NCI-H446 treated with DMSO at 0.1 percent for 48 hours (cell line): ENCODE measurements around the gene MSI2.

Experiments
- DNase-seq: peaks from one replicate; lab custom pipeline; 2025; lab: John Stamatoyannopoulos, UW

Gene MSI2

DNA sequence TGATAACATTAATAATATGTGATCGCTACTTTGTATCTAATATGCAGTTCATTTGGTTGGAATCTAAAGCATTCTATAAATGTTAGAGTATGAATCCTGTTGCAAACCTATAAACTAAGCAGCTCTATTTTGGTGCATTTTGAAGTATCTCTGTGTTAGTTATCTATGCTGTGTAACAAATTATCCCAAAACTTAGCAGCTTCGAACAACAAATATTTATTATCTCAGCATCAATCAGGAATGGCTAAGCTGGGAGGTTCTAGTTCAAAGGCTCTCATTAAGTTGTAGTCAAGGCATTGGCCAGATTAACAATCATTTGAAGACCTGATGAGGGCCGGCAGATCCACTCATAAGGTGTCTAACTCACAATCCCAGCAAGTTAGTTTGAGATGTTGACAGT is 10.1 kb upstream of the MSI2 start:
- DNase-seq, result no peak

DNA sequence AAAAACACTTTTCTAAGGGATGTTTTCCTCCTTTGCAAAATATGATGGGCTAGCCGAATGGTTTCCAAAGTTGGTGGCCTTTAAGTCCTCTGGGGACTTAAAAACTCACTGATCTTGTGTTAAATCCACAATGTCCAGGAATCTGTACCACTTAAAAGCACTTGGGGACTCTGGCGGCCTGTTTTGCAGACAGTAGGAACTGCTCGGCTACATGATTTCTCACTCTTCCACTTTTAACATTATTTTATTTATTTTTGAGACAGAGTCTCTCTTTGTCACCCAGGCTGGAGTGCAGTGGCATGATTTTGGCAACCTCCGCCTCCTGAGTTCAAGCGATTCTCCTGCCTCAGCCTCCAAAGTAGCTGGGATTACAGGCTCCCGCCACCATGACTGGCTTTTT is 9.1 kb upstream of the MSI2 start:
- no peak for DNase-seq

DNA sequence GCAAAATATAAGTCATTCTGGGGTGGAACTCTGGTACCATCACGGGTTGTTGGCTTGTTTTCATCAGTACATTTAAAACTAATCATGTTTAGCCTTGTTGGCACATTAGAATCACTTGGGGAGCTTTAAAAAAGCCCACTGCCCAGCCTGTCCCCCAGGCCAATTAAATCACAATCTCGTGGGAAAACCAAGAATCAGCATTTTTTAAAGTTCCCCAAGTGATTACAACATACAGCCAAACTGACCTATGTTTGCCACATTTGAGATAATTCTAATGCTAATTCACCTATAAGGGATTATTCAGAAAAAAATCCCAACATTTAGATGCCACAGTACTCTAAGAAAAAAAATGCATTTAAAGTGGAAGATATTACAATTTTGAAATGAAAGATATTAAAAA is 8.4 kb upstream of the MSI2 start:
- no peak for DNase-seq

DNA sequence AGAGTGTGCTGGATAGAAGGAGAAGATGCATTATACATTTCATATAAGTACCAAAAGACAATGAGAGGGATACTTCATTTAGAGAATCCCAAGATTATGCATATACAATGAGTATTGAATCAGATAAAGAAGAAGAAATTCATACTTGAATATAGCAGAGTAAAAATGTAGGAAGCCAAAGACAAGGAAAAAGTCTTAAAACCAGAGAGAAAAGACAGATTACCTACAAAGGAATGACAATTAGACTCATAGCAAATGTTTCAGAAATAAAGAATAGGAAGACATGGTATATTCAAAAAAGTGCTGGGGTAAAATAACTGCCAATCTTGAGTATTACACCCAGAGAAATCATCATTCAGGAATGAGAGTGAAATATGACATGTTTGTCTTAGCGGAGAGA is 6.8 kb upstream of the MSI2 start:
- no peak for DNase-seq

DNA sequence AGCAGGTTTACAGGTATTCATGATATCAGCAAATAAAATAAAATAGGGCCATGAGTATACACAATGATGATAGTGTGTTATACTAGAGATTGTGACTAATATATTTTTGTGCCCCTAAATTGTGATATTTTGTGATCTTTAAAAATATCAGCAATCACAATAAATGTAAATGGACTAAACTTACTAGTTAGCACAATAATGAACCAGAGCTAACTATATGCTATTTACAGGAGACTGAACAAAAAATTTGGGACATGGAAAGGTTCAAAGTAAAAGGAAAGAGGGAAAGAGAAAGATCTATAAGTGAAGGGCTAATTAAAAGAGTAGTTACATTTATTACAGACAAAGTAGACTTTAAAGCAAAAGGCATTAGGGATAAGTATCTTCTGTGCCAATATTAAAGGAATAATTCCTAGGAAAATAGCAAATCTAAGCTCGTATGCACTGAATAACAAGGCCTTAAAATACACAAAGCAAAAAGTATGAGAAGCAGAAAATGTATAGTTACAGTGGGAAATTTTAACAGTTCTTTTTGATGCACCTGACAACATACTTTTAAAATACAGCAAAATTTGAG is 5.0 kb upstream of the MSI2 start:
- DNase-seq, result no peak

DNA sequence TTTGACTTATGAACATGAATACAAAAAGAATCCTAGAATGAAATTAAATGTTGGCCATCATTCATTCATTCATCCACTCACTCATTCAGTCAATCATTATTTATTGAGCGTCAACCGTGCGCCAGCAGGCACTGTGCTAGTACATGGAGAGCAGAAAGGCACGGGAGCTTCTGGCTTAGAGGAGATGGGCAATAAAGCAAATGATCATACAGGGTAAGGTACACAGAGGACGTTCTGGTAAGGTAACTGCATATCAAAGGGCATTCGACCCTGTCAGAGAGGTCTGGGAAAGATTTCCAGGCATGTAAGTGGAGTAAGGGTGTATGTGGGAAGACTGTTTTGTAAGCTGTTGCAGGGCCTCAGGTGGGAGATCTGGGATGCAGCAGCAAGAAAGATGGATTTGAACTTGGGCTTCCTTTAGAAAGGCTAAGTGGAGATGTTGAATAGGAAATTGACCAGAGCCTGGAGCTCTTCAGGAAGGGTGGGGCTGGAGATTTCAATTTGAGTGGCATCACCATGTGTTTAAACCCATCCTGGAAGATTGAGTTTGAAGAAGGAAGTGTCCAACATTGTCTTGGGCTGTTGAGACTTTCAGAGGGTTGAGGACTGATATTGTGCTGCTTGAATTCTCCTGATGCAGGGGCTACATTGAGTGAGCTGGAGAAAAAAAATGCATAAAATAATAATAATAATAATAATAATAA is 2.8 kb upstream of the MSI2 start:
- no peak for DNase-seq

DNA sequence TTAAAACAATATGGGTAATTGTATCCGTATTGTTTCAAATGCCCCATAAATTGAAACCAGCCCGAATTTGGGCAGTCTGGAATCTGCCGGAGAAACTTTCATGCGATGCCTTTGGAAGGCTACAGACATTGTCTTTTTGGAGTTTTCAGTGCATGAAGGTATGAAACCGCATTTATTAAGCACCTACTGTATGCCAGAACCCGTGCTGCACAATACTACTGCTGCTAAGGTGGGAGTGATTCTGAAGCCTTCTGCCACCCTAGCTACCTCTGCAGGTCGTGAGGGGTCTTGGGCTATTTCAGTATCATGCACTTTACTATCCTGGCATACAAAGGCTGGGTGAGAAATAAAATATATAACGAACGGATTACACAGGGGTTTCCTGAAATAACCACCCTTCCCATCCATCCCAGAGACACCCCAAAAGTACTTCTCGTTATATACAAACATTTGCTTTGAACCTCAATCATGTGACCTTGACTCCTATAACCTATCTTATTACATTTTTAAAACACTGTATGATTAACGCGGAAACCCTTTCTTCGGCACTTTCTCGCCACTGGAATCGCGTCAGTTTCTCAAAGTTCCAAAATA is 1.0 kb upstream of the MSI2 start:
- DNase-seq, result no peak

DNA sequence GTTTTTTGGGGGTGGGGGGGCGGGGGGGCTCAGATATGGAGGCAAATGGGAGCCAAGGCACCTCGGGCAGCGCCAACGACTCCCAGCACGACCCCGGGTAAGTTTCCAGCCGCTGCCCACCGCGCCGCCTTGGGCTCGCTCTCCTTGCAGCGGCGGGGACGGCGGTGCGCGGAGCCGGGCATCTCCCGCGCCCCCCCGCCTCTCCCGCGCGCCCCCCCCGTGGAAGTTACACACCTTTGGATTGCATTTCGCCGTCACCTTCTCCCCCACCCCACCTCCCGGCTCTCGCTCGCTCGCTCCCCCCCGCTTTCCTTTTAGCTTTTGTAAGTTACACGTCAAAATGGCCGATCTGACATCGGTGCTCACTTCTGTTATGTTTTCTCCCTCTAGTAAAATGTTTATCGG is 387 bp downstream of the MSI2 start:
- DNase-seq, result no peak

DNA sequence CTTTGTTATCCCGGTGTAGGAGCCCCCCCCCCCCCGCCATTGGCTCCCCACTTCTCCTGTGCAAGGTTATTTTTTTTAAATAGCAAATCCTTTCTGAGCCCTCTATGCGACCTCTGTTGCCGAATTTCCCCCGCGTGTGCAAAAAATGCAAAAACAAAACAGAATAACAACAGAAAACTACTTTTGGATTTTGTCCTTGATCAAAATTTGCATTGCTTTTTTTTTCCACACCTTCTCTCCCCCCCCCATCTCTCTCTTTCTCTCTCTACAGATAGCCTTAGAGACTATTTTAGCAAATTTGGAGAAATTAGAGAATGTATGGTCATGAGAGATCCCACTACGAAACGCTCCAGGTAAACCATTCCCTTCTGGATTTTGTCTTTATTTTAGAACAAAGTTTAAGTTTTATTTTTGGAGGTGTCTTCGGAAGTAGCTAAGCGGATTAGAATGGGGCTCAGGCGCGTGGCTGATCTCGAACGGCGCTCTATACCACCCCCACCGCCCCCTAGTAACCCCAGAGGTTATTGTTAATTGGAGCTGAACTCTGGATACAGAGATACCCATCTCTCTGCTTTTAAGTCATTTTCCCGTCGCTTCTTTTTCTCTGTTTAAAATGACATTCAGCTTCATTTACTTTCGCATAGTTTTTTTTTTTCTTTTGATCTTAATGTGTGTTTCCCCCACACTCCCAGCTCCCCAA is 1.0 kb downstream of the MSI2 start:
- no peak for DNase-seq

DNA sequence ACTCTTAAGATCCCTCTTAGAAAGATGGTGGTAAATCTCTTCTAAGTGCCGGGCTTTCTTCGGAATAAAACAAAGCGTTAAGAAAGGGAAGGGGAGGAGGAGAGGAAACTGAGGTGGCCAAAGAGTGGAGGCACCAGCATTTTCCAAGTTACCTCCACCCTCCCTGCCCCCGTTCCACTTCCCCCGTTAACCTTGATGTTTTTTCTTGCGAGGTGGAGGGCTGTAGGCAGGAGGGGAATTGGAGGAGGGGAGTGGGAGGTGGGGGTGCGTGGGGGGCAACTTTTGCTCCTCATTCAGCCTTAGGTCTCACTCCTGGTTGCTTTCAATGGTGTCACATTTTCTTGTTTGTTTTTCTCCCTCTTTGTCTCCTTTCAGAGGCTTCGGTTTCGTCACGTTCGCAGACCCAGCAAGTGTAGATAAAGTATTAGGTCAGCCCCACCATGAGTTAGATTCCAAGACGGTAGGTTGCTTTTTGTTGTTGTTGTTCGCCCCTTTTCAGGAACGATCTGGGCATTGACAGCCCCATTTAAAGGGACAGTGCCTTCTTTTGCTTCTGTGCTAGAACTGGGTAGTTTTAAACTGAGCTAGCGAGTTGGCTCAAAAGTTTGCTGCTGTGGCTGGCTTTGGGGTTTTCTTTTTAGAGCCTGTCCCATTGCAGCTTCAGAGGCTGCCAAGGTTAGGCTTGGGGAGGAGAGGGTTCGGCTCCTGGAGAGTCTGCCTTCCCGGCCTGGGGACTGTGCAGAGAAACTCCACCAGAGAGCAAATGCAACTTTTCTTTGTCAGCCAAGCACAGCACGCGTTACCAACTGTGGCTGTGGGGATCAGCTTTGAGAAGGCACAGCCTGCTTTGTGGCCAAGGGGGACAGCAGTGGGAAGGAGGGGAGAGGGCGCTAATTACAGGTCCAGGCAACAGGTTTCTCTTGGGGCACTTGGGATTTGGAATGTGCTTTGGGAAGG is 1.9 kb downstream of the MSI2 start:
- DNase-seq, result no peak

DNA sequence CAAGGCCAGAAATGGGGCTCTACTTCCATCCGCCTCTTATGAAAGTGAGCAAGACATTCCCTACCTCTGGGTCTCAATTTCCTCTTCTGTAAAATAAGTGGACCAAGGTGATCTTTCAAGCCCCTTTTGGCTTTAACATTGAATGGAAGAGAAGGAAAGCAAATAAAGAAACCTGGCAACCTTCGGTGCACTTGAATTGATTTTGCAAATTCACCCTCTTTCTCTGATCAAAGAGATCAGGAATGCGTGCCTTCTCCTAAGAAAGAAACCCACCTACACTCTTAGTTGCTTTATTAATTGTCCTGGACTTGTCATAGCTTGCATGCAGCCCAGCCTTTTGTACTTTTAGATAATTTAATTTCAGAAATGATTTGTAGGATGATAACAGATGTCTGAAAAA is 3.0 kb downstream of the MSI2 start:
- no peak for DNase-seq

DNA sequence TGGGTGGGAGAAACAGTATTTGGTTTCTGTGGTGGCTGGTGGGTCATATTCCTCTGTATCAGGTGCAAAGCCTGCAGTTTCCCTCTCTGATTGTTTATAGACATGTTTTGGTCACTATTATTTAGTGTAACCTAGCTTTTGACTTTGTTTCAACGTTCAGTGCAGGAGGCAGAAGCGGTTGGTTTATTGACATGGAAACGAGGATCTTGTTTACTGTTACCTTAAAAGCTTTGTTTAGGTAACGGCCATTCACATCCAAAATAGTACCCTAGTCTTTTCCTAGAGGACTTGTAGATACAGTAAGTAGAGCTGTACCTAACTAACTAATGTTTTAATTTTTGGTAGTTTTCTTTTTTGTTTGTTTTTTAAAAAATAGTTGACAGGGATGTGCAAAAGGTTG is 3.5 kb downstream of the MSI2 start:
- no peak for DNase-seq

DNA sequence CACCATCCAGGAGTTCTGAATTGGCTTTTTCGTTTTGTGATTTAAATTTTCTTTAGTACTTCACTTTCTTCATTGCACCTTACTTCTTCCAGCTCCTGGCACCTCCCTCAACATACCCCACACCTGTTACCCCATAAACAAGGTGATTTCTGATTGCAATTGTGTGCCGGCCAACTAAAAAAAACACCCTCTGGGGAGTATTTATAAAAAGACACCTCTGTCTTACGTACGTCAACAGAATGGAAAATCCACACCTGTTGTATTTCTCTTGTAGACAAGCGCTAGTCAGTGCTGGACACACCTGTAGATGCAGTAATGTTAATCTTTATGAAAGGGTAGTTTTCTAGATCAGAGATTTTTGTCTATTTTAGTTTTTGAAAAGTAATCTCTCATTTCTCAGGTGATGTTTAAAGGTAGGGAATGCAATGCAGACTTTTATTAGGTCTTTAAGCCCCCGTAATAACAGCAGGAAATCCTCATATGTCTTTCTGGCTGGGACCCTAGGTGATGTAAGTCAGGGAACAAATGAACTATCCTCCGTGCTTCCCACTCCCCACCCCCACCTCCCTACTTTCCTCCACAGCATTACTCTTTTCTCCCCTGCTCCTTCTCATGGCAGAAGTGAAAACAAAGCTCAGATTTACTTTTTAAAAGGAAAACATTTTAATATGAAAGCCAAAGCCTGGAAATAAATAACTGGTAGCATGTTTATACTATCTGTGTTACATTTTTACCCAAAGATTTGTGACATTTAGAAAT is 4.2 kb downstream of the MSI2 start:
- no peak for DNase-seq

DNA sequence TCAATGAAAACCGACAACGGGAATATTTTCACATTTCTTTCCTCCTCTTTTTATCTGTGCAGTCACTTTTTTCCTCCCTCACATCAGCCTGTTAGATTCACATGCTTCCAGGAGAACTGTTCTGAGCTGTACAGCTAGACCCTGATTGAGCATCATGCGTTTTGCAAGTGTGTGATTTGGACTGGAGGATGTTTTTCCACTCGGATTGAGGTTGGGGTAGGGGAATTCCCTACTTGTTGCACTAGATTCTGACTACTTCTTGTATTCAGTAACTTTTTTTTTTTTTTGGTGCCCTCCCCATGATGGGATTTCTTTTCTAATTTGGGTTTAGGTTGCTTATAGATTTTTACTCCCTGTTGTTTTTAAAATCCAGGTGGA is 4.8 kb downstream of the MSI2 start:
- DNase-seq, result no peak

DNA sequence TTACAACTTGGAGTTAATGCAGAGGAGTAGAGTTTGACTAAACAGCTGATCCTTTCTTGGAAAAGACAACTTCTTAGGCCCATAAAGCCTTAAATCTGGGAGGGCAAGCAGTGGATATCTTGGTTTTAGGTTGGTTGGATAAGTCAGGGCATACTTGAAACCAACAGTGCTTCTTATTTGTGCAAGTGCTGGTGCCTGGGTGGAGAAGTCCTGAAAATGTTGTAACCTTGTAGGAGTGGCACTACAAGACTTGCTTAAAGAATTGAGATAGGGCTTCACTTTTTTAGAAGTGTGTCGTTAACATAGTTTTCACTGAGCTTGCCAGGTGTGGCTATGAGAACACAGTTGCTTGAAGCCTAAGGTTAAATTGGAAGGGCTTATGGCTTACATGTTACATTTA is 6.2 kb downstream of the MSI2 start:
- no peak for DNase-seq

DNA sequence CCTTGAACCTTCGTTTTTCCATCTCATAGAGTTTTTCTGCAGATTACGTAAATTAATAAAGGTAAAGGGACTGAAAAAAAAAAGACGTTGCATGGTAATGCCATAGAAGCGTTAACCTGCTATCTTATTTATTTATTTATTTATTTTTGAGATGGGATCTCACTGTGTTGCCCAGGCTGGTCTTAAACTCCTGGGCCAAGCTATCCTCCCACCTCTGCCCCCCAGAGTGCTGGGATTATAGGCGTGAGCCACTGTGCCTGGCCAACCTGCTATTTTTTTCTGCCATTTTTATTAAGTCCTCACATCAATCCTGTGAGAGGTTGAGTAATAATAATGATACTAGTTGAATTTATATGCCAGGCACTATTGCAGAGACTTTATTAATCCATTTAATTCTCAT is 7.9 kb downstream of the MSI2 start:
- DNase-seq, result no peak

DNA sequence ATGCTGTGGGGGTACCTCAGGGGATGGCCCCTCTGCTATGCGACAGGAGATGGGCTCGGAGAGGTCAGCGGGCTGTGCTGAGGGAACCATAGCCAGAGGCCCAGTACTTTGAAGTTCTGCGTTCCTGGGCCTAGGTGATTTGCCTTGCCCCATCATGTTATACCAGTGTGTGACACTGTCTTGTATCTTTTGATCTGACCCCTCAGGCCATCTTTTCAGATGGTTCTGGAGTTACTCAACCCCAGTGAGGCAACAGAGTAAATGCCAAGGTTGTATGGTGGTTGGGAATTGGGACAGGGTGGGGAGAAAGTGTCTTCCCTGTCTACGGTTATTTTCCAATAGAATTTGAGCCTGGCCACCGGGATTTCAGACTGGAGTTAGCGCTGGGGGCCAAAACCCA is 8.5 kb downstream of the MSI2 start:
- no peak for DNase-seq

DNA sequence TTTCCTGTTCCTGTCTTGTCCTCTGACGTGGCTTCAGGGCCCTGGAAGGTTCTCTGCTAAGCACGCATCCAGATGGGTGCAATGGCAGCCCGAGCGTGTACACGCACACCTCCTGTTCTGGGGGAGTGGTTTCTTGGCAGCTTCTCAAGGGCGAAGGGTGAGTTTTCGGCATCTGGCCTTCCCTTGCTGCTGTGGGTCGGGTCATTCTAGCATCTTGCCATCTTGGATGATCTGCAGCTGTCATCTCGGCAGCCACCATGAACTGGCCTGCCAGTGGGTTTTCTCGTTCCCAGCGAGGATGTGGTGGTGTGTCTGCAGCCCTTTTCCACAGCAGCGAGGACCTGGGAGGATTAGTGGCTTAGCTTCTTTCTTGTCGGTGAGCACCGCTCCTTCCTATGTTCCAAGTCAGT is 10.6 kb downstream of the MSI2 start:
- DNase-seq, result no peak

DNA sequence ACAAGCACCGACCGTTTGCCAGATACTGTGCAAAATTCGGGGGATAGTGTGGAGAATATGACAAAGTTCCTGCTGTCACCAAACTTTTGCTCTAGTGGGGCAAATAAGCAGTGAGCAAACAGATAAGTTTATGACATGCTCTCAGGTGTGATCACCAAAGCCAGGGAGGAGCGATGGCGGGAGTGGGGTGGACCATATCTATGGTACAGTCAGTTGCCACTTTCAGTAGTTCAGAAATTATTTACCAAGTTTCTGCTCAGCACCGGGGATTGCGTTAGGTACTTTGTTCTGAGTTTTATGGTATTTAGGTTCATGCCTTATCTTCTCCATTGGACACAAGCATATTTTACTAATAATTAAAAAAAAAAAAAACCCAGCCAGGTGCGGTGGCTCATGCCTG is 11.9 kb downstream of the MSI2 start:
- no peak for DNase-seq

DNA sequence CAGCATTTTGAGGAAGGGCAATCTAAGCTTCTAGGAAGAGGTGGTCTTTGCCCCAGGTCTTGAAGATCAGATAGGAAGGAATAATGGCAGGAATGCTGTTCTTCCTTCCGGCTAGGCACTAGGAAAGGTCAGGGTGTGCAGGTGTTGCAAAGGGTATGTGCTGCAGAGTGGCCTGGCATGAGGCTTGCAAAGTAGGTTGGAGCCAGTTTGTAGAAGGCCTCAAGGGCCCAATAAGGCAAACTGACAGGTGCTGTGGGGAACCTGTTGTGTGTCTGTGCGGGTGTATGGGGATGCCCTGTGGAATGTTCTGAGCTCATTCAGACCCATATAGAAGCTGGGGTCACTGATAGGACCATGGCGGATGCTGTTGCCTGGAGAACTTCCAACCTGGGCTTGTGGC is 12.7 kb downstream of the MSI2 start:
- no peak for DNase-seq

DNA sequence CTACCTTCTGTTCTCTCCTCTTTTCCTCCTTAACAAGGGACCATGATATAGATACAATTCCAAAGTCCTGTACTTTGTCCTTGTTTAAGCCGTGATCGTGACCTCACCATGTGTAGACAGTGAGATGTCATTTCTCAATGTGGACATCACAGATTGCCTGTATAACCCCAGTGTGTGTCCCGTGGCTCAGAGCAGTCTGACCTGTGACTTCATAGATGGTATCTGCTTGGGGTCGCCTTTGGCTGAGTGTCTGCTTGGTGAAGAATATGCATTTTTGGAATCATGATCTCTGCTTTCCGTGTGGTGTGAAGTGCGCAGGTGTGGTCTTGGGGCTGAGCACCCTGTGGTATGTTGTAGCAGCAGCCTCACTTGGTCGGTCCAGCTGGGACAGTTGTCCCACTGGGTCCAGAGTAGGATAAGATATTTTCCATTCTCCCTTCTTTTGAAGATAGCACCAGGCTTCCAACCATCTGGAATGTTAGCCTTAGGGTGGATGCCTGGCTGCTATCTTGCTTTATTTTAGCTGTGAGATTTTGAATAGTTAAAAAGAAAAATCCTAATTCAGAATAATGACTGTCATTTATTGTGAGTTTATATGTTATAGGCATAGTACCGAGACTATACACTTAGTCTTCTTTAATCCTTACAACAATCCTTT is 13.4 kb downstream of the MSI2 start:
- DNase-seq, result no peak
